HG03064 (cell line): ENCODE results near the gene GNPTG.

Source experiments
- ATAC-seq: cut with Tn5 transposase; IDR thresholded peaks from one replicate; pipeline ENCODE4 v1.9.1; 2021; ENCODE audit warnings: low read depth; ENCODE audit not compliant: unreplicated experiment

Gene GNPTG

DNA sequence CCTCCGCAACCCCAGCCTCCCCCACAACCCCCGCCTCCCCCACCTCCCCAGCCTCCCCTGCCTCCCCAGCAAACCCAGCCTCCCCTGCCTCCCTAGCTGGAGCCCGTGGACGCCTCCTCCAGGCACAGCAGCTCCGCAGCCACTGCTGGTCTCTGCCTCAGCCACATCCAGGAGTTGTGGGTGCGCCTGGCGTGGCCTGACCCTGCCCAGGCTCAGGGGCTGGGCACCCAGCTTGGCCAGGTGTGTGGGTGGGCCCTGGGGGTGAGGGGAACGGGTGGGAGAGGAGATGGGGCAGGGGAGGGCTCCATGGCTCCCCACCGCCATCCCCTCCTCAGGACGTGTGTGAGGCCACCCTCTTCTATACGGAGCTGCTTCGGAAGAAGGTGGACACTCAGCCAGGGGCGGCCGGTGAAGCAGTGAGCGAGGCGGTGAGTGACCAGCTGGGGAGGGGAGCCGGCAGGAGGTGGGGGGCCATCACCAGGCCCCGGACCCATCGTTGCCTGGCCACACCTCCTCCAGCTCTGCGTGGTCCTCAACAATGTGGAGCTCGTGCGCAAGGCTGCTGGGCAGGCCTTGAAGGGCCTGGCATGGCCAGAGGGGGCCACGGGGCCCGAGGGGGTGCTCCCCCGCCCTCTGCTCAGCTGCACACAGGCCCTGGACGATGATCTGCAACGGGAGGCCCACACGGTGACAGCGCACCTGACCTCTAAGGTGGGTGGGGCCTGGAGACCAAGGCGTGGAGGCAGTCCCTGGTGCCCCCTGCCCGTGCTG is 5.9 kb upstream of the GNPTG start:
- no peak for ATAC-seq

DNA sequence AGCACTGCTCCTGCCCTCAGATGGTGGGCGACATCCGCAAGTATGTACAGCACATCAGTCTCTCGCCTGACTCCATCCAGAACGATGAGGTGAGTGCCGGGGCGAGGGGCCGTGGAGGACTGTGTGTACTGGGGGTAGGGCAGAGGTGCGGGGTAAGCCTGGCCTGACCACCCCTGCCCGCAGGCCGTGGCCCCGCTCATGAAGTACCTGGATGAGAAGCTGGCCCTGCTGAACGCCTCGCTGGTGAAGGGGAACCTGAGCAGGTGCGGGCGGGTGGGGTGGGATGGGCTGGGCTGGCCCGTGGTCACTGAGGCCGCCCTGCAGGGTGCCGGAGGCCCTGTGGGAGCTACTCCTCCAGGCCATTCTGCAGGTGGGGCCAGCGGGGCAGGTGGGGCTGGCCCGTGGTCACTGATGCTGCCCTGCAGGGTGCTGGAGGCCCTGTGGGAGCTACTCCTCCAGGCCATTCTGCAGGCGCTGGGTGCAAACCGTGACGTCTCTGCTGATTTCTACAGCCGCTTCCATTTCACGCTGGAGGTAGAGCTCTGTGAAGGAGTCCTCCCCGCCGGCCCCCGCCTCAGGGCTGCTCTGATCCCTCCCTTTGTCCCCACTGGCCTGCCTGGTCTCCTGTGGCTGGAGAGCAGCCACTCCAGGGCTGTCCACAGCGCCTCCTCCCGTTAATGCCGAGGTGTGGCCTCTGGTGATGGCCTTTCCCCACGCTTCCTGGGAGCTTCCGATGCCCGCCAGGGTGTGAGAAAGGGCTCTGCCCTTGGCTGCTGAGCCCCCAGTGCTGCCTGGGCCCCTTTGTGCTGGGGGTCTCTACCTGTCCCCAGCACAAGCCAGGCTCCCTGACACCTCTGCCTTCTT is 5.1 kb upstream of the GNPTG start:
- no peak for ATAC-seq

DNA sequence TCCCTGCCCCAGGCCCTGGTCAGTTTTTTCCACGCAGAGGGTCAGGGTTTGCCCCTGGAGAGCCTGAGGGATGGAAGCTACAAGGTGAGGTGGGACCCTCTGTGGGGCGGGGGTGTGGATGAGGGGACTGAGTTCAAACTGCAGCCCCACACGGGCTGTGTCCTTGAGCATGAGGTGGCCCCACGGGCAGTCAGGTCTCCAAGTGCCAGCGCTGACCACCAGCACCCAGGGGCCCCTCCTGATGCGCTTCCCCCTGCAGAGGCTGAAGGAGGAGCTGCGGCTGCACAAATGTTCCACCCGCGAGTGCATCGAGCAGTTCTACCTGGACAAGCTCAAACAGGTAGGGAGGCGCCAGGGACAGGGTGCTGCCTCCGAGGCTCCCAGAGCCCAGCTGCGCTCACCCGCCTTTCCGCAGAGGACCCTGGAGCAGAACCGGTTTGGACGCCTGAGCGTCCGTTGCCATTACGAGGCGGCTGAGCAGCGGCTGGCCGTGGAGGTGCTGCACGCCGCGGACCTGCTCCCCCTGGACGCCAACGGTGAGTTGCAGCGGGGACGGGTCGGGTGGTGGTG is 4.4 kb upstream of the GNPTG start:
- ATAC-seq: no peak

DNA sequence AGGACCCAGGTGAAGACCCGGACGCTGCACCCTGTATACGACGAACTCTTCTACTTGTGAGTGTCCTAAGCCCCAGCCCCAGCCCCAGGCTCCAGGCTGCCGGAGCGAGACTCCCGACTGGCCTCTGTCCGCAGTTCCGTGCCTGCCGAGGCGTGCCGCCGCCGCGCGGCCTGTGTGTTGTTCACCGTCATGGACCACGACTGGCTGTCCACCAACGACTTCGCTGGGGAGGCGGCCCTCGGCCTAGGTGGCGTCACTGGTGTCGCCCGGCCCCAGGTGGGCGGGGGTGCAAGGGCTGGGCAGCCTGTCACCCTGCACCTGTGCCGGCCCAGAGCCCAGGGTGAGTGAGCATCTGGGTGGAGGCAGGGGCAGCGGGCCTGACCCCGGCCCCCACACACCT is 3.8 kb upstream of the GNPTG start:
- no peak for ATAC-seq

DNA sequence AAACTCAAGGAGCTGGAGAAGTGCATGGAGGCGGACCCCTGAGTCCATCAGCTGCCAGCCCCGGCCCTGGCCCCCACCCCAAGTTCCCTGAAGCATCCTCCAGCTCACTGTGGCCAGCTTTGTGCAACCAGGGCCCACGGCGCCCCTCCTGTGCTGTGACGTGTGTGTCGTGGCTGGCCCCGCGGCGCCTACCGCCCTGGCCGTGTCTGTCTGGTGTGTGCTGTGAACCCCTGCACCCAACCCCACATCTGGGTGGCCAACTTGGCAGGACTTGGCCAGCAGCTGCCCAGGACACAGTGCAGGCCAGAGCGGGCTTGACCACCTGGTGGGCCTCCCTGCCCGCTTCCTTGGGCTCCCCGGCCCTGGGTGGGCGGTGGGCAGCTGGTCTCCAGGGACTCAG is 3.3 kb upstream of the GNPTG start:
- no peak for ATAC-seq

DNA sequence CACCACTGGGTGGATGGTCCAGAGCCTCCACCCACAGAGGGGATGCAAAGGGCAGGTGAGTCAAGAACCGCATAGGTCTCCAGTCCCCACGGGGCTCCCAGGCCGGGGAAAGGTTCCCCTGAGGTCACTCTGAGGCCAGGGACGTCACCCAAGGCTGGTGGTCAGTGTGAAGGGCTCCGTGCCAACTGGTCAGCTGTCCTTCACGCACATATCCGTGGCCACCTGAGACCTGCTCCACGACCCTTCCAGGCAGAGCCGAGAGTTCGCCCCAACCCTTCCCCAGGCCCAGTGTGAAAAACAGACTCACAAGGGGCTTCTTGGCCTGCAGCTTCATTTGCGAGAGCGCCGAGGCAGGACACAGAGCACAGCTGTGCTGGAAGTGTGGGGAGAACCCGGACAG is 2.8 kb upstream of the GNPTG start:
- ATAC-seq: no peak

DNA sequence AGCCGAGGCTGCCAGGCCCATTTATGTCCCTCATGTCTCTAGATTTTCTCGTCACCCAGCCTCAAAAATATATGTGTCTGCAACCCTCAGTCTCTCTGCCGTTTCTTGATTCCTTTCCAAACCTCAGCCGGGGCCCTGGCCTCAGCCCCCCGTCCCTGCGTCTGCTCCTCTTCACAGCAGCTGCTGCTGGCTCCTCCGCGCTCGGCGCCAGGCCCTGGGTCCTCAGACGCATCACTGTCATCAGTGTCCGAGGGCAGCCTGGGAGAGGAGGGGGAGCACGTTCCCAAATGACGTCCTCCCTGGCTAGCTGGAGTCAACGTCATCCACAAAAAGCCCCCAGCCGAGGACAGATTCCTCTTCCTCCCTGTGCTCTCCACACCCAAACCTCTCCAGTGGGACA is 2.4 kb upstream of the GNPTG start:
- ATAC-seq: no peak

DNA sequence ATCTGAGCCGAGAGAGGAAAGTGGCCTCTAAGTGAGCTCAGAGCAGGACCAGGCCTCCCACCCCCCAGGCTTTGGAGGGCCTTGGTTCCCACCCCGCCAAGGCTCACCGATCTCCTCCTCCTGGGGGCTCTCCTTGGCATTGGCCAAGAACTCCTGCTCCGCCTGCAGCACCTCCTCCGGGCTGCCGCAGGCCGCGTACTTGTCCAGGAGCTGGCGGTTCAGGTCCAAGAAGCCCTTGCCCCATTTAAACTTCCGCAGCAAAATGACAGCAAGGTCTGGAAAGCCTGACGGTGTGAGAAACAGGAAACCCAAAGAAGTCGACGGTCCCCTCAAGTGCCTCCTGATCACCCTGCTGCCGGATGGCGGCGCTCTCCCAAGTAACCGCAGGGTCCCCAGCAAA is 1.8 kb upstream of the GNPTG start:
- no peak for ATAC-seq

DNA sequence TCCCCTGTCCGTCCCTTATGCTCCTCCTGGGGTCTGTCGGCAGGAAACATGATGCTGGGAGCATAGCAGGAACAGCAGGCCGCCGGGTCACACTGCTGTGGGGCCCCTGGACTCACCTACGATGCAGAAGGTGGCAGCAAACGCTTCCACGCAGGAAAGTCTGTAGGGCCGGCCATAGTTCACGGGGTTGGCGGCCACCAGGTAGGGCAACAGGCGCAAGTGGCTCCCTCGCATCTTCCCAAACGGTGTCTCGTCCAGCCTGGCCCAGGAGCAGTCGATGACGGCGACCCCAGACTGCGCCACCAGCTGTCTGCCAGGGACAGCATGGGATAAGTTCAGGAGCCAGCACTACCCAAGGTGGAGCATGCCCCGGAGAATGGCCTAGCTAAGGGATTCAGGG is 1.0 kb upstream of the GNPTG start:
- no peak for ATAC-seq

DNA sequence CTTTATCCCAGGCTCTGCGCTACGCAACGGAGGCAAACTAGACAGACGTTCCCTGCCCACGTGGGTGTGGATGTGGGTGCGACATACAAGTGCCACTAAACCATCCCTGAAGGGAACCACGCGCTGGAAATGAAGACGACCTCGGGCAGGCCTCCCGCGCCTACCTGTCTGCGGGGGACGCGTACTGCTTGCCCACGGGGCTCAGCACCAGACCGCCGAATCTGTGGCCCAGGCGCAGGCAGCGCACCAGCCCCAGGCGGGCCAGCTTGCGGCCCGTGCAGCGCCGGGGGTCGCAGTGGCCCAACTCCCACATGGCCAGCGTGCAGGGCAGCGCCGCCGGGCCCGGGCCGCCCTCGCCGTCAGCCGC is 533 bp upstream of the GNPTG start:
- peak; percentile 10 for ATAC-seq

DNA sequence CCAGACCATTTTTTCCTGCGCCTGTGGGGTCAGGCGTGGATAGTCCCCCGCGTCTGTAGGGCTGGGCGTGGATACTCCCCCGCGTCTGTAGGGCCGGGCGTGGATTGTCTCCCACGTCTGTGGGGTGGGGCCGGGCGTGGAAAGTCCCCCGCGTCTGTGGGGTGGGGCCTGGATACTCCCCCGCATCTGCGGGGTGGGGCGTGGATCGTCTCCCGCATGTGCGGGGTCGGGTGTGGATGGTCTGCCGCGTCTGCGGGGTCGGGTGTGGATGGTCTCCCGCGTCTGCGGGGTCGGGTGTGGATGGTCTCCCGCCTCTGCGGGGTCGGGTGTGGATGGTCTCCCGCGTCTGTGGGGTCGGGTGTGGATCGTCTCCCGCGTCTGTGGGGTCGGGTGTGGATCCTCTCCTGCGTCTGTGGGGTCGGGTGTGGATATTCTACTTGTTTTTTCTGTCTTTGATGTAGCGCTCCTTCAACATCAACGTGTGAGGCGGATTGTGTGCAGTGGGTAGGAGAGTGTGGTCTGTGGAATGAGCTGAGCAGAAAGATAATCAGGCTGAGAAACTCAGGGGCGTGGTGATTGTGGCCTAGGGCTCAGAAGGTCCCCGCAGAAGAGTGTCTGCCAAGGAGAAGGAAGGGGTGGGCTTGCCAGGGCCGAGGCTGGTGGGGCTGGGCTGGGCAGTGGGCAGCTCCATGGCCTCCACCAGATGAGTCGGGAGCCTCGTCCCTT is 3.2 kb downstream of the GNPTG start:
- no peak for ATAC-seq

DNA sequence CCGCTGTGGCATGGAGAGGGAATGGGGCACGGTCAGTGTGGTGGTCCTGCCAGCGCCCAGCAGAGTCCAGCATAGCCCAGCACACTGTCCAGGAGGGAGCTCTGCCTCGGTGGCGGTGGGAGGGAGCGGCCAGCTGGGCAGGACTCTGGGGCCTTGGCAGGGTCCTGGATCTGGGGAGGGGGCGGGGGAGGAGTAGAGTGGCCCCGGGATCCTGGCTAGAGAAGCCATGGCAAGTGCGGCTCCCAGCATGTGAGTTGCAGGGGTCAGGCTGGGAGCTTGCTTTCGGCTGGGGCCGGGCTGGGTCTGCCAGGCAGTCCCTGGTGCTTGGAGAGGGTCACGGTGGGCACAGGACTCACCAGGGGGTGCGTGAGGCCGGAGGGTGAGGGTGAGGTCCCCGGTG is 3.9 kb downstream of the GNPTG start:
- ATAC-seq: no peak

DNA sequence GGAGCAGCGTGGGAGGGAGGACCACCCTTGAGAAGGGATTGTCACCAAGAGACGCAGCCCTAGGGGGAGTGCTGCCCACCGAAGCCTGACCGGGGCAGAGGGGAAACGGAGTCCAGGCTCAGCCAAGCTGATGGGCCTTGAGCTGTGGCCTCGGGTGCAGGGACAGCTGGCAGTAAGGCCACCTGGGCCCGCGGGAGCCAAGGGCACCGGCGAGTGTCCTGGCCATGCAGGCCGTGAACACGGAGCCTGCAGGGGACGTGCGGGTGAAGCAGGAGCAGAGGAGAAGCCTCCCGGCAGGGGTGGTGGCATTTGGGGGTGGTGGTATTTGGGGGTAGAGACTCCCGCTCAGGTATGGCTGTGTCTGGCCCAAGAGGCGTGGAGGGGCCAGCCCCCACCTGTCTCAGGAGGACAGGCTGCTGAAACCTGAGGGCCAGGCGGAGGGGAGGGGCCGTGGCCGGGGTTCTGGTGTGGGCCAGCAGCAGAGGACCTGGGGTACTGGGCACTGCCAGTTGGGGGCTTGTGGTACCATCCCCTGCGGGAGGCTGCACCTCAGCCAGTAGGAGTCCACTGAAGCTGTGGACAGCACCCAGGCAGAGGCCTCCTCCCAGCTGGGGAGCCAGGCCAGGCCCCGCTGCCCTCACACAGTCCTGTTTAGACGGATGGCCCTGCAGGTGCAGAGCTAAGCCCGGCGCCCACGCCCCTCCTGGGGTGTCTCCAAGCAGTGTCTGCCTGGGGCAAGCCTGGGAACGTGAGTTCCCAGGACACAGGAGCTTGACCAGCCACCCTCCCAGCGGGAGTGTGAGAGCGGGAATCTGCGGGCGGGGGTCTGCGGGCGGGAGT is 4.5 kb downstream of the GNPTG start:
- no peak for ATAC-seq

DNA sequence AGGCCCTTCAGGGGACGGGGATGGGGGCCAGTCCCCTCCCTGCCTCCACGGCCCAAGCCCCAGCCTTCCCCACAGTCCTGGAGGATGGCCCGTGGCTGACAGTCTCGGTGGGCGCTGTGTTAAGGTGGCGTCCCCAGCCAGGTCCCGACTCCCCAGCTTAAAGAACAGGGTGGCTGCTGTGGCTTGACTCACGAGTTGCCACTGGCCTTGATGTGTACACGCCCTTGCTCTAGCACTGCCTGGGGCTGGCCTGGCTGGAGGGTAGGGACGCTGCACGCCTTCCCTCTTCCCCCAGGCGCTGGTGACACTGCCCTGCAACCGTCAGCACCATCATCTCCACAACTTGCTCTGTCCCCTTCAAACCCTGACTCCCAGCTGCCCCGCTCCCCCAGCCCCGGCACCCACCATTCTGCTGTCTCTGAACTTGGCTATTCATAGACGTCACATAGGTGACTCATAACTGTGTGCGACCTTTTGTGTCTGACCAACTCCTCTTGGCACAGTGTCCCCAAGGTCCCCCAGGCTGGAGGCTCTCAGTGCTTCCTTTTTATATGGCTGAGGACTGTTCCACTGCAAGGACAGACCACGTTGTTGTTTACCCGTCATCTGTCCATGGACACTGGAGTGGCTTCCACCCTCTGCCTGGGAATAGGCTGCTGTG is 6.3 kb downstream of the GNPTG start:
- ATAC-seq: no peak

DNA sequence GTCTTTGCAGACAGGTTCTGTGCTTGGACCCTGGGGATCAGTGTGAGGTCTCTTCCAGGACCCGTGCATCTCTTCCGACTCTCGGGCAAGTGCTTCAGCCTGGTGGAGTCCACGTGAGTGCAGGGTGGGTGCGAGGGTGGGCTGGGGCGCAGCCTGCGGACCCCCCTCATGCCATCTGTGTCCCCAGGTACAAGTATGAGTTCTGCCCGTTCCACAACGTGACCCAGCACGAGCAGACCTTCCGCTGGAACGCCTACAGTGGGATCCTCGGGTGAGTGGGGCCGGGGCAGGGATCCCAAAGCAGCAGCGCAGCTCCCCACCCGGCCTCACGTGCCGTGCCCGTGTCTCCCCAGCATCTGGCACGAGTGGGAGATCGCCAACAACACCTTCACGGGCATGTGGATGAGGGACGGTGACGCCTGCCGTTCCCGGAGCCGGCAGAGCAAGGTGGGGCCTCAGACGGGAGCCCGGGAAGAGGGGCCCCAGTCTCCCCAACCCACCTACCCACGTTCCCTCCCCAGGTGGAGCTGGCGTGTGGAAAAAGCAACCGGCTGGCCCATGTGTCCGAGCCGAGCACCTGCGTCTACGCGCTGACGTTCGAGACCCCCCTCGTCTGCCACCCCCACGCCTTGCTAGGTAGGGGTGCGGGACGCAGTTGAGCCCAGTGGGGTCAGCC is 10.1 kb downstream of the GNPTG start:
- ATAC-seq: no peak

DNA sequence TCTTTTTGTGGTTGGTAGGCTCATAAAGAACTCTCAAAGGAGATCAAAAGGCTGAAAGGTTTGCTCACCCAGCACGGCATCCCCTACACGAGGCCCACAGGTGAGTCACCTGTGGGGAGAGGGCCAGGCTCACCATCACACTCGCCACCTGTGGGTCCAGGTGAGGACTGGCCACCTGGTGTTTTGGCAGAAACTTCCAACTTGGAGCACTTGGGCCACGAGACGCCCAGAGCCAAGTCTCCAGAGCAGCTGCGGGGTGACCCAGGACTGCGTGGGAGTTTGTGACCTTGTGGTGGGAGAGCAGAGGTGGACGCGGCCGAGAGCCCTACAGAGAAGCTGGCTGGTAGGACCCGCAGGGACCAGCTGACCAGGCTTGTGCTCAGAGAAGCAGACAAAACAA is 11.1 kb downstream of the GNPTG start:
- no peak for ATAC-seq

DNA sequence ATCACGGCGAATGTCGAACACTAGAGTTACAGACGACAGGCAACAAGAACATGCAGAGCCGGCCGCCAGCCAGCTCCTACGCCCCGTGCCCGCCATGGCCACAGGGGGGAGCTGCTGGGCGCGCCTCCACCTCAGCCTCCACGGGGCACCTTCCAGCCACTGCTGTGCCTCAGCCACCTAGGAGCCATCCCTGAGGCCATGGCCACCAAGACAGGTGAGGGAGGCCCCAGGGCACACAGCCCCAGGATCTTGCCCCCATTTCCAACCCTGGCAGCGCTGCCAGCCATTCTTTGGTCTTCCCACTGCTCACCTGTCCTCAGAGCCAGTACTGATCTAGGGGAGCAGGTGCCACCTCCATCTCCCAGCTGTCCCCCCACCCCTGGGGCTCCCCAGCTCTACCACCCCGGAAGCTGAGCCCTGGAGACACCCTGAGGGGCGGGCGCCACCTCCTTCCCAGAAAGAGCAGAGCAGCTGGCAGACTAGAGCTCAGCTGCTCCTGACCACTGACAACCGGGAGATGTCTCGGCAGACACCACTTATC is 11.8 kb downstream of the GNPTG start:
- ATAC-seq: no peak

DNA sequence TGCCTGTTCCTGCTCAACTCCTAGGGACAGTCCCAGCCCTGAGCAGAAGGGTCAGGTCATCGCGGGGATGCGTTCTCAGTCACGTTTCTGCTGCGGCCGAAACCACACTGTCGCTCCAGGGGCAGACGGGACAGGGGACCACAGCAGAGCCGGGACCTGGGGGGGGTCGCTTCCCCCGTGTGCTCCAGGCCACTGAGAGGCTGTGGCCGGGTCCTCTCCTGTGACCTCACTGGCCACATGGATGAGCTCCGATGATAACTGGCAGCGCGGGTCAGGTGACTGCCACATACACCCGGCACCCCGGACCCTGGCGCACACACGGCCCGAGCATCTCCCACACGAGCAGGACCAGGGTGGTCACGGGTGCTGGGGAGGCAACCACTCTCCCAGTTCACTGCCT is 12.8 kb downstream of the GNPTG start:
- no peak for ATAC-seq
